Thyroid gland (tissue), 4 donors: ENCODE measurements around the gene RIC8A. TPM values are rescaled to one million over a fixed set of nuclear protein-coding genes. Genes with fewer than 3 reads are reported as not detected.

Source experiments
- DNase-seq, 2 donors: peaks; one replicate each; pipeline ENCODE4 v3.0.0-alpha.2; 2019
- H3K27ac ChIP-seq, 3 donors: fragments of 200-600 bp; sonication (generic); 1 replicate in 2 of 3; 2 replicates in 1 of 3; pipeline ENCODE4 v1.5.1; 2016 to 2019; ENCODE audit warnings: mild to moderate bottlenecking in 1 of 3, moderate library complexity in 1 of 3
- H3K27me3 ChIP-seq: fragments of 200-600 bp; sonication (generic); one replicate; pipeline ENCODE4 v1.5.1; 2019
- H3K36me3 ChIP-seq, 2 donors: fragments of 200-600 bp; sonication (generic); one replicate each; pipeline ENCODE4 v1.5.1; 2016 to 2019
- H3K4me1 ChIP-seq, 2 donors: fragments of 200-600 bp; sonication (generic); one replicate each; pipeline ENCODE4 v1.5.1; 2017 to 2019
- H3K4me3 ChIP-seq, 3 donors: fragments of 200-600 bp; sonication (generic); replicated peaks in 1 of 3; 1 replicate in 2 of 3; 2 replicates in 1 of 3; pipeline ENCODE4 v1.5.1; 2016; ENCODE audit warnings: mild to moderate bottlenecking in 1 of 3
- H3K9me3 ChIP-seq: fragments of 200-600 bp; sonication (generic); one replicate; pipeline ENCODE4 v1.5.1; 2017
- CTCF ChIP-seq, 6 experiments: fragments of 200-600 bp in 3 of 6; fragments of 450-650 bp in 3 of 6; sonication (generic) in 3 of 6; IDR thresholded peaks; one replicate each; pipeline ENCODE4 v1.5.1; 2016 to 2019; ENCODE audit warnings: antibody characterized with exemption in 6 of 6, mild to moderate bottlenecking in 2 of 6, inconsistent platforms in 1 of 6, moderate library complexity in 1 of 6
- POLR2A ChIP-seq, 2 donors: fragments of 450-650 bp; IDR thresholded peaks; one replicate each; pipeline ENCODE4 v1.6.1; 2017; ENCODE audit warnings: antibody characterized with exemption in 2 of 2, mild to moderate bottlenecking in 2 of 2, moderate library complexity in 1 of 2
- WGBS, 2 donors: methylation state at CpG; one replicate each; pipeline ENCODE4 v1.1.5; 2017; 5-methylcytosine and 5-hydroxymethylcytosine counted together
- intact Hi-C: fragments of 100-400 bp; cut with DNase I; formaldehyde crosslinking; loops from one replicate; pipeline ENCODE4 v1.15.1; 2023
- total RNA-seq, 4 donors: library from RNA; depleted of rRNA; stranded (reverse); fragments of >200 nt; gene quantifications; one replicate each; pipeline ENCODE4 v1.2.3, GENCODE V29; 2016

Gene RIC8A
- total RNA-seq, 4 donors from 2014 or later, result 65.8 to 128 (median 99.8) TPM

GRCh38 chr11:251550-251949 lies 44.0 kb downstream of the RIC8A start:
- DNase-seq, result no peak
- intact Hi-C loops, result no loop called here
- Histone ChIP-seq H3K27ac (no peak overlapping the region), H3K27me3 (no peaks in the 10 kb centered on the region), H3K9me3 (no peaks in the 10 kb centered on the region), H3K4me1 (no peaks in the 10 kb centered on the region), H3K36me3 (peaks cover 49 to 52% of the 10 kb centered on the region in 2 donors), H3K4me3 (no peak overlapping the region)
- WGBS, 2 donors, result 89 to 90% methylated on average over 10 of the region's 10 CpGs
- TF ChIP-seq POLR2A (IDR thresholded peaks at IDR 0.05) (no peak), CTCF (IDR thresholded peaks at IDR 0.05) (no peak)

GRCh38 chr11:252666-253065 lies 45.2 kb downstream of the RIC8A start:
- intact Hi-C loops, result no loop called here
- 89 to 91% methylated on average over 8 of the region's 8 CpGs for WGBS, 2 donors
- peaks cover 40 to 42% of the 10 kb centered on the region in 2 donors for H3K36me3 ChIP-seq

GRCh38 chr11:253160-253885 lies 45.8 kb downstream of the RIC8A start:
- WGBS, 2 donors, result 86 to 91% methylated on average over 13 of the region's 13 CpGs
- Histone ChIP-seq H3K36me3 (peaks cover 33 to 37% of the 10 kb centered on the region in 2 donors), H3K9me3 (no peaks in the 10 kb centered on the region), H3K4me1 (no peaks in the 10 kb centered on the region), H3K4me3 (no peak overlapping the region), H3K27me3 (no peaks in the 10 kb centered on the region), H3K27ac (no peak overlapping the region)
- intact Hi-C loops, result no loop called here
- TF ChIP-seq POLR2A (IDR thresholded peaks at IDR 0.05) (no peak), CTCF (IDR thresholded peaks at IDR 0.05) (no peak)
- no peak for DNase-seq

More at GRCh38 chr11:252666-253065, 45.2 kb downstream of the RIC8A start:
- no peaks in the 10 kb centered on the region for H3K4me1 ChIP-seq
- H3K9me3 ChIP-seq, result no peaks in the 10 kb centered on the region
- H3K27me3 ChIP-seq, result no peaks in the 10 kb centered on the region
- no peak for TF ChIP-seq CTCF (IDR thresholded peaks at IDR 0.05)
- no peak for TF ChIP-seq POLR2A (IDR thresholded peaks at IDR 0.05)
- DNase-seq, result no peak
- H3K27ac ChIP-seq, result no peak overlapping the region
- no peak overlapping the region for H3K4me3 ChIP-seq

- peaks cover 28 to 32% of the 10 kb centered on the region in 2 donors for H3K36me3 ChIP-seq
- no peak overlapping the region for H3K27ac ChIP-seq
- no peak for DNase-seq
- TF ChIP-seq CTCF (IDR thresholded peaks at IDR 0.05), result no peak
- TF ChIP-seq POLR2A (IDR thresholded peaks at IDR 0.05), result no peak
- intact Hi-C loops, result no loop called here
- no peak overlapping the region for H3K4me3 ChIP-seq
- no peaks in the 10 kb centered on the region for H3K9me3 ChIP-seq
- no peaks in the 10 kb centered on the region for H3K4me1 ChIP-seq
- H3K27me3 ChIP-seq, result no peaks in the 10 kb centered on the region
- 90 to 93% methylated on average over 5 of the region's 5 CpGs for WGBS, 2 donors
Measured at GRCh38 chr11:253886-254270, 46.4 kb downstream of the RIC8A start.

- DNase-seq, result no peak
- intact Hi-C loops, result no loop called here
- 64 to 69% methylated on average over 3 of the region's 3 CpGs for WGBS, 2 donors
- H3K4me3 ChIP-seq, result no peak overlapping the region
- no peak overlapping the region for H3K27ac ChIP-seq
- H3K27me3 ChIP-seq, result no peaks in the 10 kb centered on the region
- TF ChIP-seq POLR2A (IDR thresholded peaks at IDR 0.05) (no peak), CTCF (IDR thresholded peaks at IDR 0.05) (no peak)
- no peaks in the 10 kb centered on the region for H3K9me3 ChIP-seq
- H3K36me3 ChIP-seq, result peaks cover 21 to 26% of the 10 kb centered on the region in 2 donors
- H3K4me1 ChIP-seq, result no peaks in the 10 kb centered on the region
Measured at GRCh38 chr11:255176-255575, 47.7 kb downstream of the RIC8A start.
